IMR-90 (cell line): ENCODE measurements around the gene EIF2B2. TPM values are rescaled to one million over a fixed set of nuclear protein-coding genes. Genes with fewer than 3 reads are reported as not detected.

ENCODE experiments used
- ATAC-seq: fragments of 200-7000 bp; cut with Tn5 transposase; 2 replicates; pipeline ENCODE4 v1.9.1; 2020; ENCODE audit warnings: low read depth, mild to moderate bottlenecking, moderate library complexity
- BruUV-seq: library from RNA; stranded (reverse); fragments of 400-500 nt; replicated peaks from 2 replicates; lab custom pipeline; 2021; lab: Mats Ljungman, UMichigan
- CTCF ChIA-PET: fragments of 300-600 bp; formaldehyde crosslinking; extraction: SDS; loops from one replicate; lab custom pipeline; 2021; ENCODE audit warnings: antibody characterized with exemption; lab: Yijun Ruan, JAX
- POLR2A ChIA-PET: fragments of 300-600 bp; sonication (Branson Sonifier 250); formaldehyde crosslinking; loops from one replicate; lab custom pipeline; 2022; ENCODE audit warnings: antibody characterized with exemption; ENCODE audit not compliant: unreplicated experiment; lab: Charles Lee
- DNase-seq: peaks from one replicate; pipeline ENCODE4 v3.0.0; 2013
- H2AFZ ChIP-seq: replicated peaks from 2 replicates; pipeline ENCODE3; 2013; ENCODE audit warnings: low read length, mild to moderate bottlenecking; ENCODE audit not compliant: poor library complexity
- H2AK5ac ChIP-seq: 2 replicates; pipeline ENCODE4 v1.6.1; 2013; ENCODE audit warnings: low read depth, low read length, inconsistent platforms
- H2AK9ac ChIP-seq: replicated peaks from 2 replicates; pipeline ENCODE3; 2013; ENCODE audit warnings: mild to moderate bottlenecking, low read depth, low read length, moderate library complexity; ENCODE audit not compliant: poor library complexity
- H2BK120ac ChIP-seq: 2 replicates; pipeline ENCODE4 v1.6.1; 2013; ENCODE audit warnings: low read depth, low read length, inconsistent platforms
- H2BK15ac ChIP-seq: 3 replicates; pipeline ENCODE4 v1.6.1; 2013; ENCODE audit warnings: low read depth, low read length, inconsistent platforms
- H2BK20ac ChIP-seq: 2 replicates; pipeline ENCODE4 v1.6.1; 2013; ENCODE audit warnings: low read depth, mild to moderate bottlenecking, inconsistent platforms, low read length, moderate library complexity
- H2BK5ac ChIP-seq: 2 replicates; pipeline ENCODE4 v1.6.1; 2013; ENCODE audit warnings: mild to moderate bottlenecking, low read depth, low read length, inconsistent platforms; ENCODE audit not compliant: poor library complexity, severe bottlenecking
- H3K14ac ChIP-seq: replicated peaks from 2 replicates; pipeline ENCODE4 v1.6.1; 2013; ENCODE audit warnings: low read depth, low read length, inconsistent platforms
- H3K18ac ChIP-seq: 2 replicates; pipeline ENCODE4 v1.6.1; 2013; ENCODE audit warnings: low read depth, low read length, control low read depth
- H3K23ac ChIP-seq: 2 replicates; pipeline ENCODE4 v1.6.1; 2013; ENCODE audit warnings: low read depth, low read length, inconsistent platforms
- H3K27ac ChIP-seq: 2 replicates; pipeline ENCODE4 v1.5.1; 2013; ENCODE audit warnings: mild to moderate bottlenecking, control low read depth, low read length; ENCODE audit not compliant: insufficient read depth
- H3K27me3 ChIP-seq: 2 replicates; pipeline ENCODE4 v1.6.1; 2013; ENCODE audit warnings: low read length; ENCODE audit not compliant: control insufficient read depth, insufficient read depth
- H3K36me3 ChIP-seq: 2 replicates; pipeline ENCODE4 v1.6.1; 2013; ENCODE audit warnings: low read length, mixed read lengths; ENCODE audit not compliant: control insufficient read depth, insufficient read depth
- H3K4ac ChIP-seq: 2 replicates; pipeline ENCODE4 v1.6.1; 2013; ENCODE audit warnings: low read depth, low read length, inconsistent platforms
- H3K4me1 ChIP-seq: 2 replicates; pipeline ENCODE4 v1.6.1; 2013; ENCODE audit warnings: low read length, mixed read lengths; ENCODE audit not compliant: control insufficient read depth, insufficient read depth
- H3K4me2 ChIP-seq: 2 replicates; pipeline ENCODE4 v1.6.1; 2013; ENCODE audit warnings: low read depth, mild to moderate bottlenecking, control low read depth, low read length, moderate library complexity
- H3K4me3 ChIP-seq: 2 replicates; pipeline ENCODE4 v1.5.1; 2013; ENCODE audit warnings: low read depth, mild to moderate bottlenecking, control low read depth, low read length, moderate library complexity; ENCODE audit not compliant: insufficient read depth
- H3K56ac ChIP-seq: 2 replicates; pipeline ENCODE4 v1.6.1; 2013; ENCODE audit warnings: low read length, inconsistent platforms; ENCODE audit not compliant: insufficient read depth; ENCODE audit errors: extremely low read depth
- H3K79me1 ChIP-seq, 2 experiments: 2 replicates each; pipeline ENCODE4 v1.6.1; 2013; ENCODE audit warnings: low read length in 2 of 2, inconsistent platforms in 1 of 2, low read depth in 1 of 2
- H3K9ac ChIP-seq: 2 replicates; pipeline ENCODE4 v1.6.1; 2013; ENCODE audit warnings: low read depth, low read length, control low read depth
- H3K9me1 ChIP-seq: 2 replicates; pipeline ENCODE4 v1.6.1; 2013; ENCODE audit warnings: low read length, inconsistent platforms; ENCODE audit not compliant: insufficient read depth
- H3K9me3 ChIP-seq: 2 replicates; pipeline ENCODE4 v1.6.1; 2013; ENCODE audit warnings: low read length; ENCODE audit not compliant: control insufficient read depth, insufficient read depth
- H4K20me1 ChIP-seq: 2 replicates; pipeline ENCODE4 v1.6.1; 2013; ENCODE audit warnings: low read length, inconsistent platforms; ENCODE audit not compliant: insufficient read depth
- H4K5ac ChIP-seq: 2 replicates; pipeline ENCODE4 v1.6.1; 2013; ENCODE audit warnings: mild to moderate bottlenecking, low read depth, low read length, control low read depth
- H4K8ac ChIP-seq, 2 experiments: 2 replicates each; pipeline ENCODE4 v1.6.1; 2013; ENCODE audit warnings: low read depth in 2 of 2, low read length in 2 of 2, control low read depth in 1 of 2, inconsistent platforms in 1 of 2
- H4K91ac ChIP-seq: 2 replicates; pipeline ENCODE4 v1.6.1; 2013; ENCODE audit warnings: low read depth, low read length, inconsistent platforms; ENCODE audit not compliant: insufficient read depth
- BHLHE40 ChIP-seq: fragments of 150-350 bp; IDR thresholded peaks from 2 replicates; pipeline ENCODE4 v1.6.1; 2016; ENCODE audit warnings: mild to moderate bottlenecking, low read depth, low read length
- CEBPB ChIP-seq: IDR thresholded peaks from 2 replicates; pipeline ENCODE4 v1.6.1; 2012; ENCODE audit warnings: low read depth, low read length, improper control_type of control experiment
- CHD1 ChIP-seq: IDR thresholded peaks from 2 replicates; pipeline ENCODE4 v1.6.1; 2012; ENCODE audit warnings: low read depth, low read length, improper control_type of control experiment
- FOS ChIP-seq: fragments of 150-350 bp; IDR thresholded peaks from 2 replicates; pipeline ENCODE4 v1.6.1; 2016; ENCODE audit warnings: low read depth, low read length
- MAFK ChIP-seq: IDR thresholded peaks from 2 replicates; pipeline ENCODE4 v1.6.1; 2012; ENCODE audit warnings: low read depth, low read length, improper control_type of control experiment
- POLR2A ChIP-seq: IDR thresholded peaks from 2 replicates; pipeline ENCODE4 v1.6.1; 2012; ENCODE audit warnings: mild to moderate bottlenecking, low read depth, low read length
- RCOR1 ChIP-seq: IDR thresholded peaks from 2 replicates; pipeline ENCODE4 v1.6.1; 2012; ENCODE audit warnings: mild to moderate bottlenecking, low read length, improper control_type of control experiment; ENCODE audit not compliant: insufficient replicate concordance
- WGBS, 2 experiments: methylation state at CpG; one replicate each; pipeline versions ENCODE4 v1.1.5 to v1.1.7; 2013; ENCODE audit warnings: missing lambda C conversion rate in 2 of 2; ENCODE audit not compliant: insufficient read length in 1 of 2; ENCODE audit errors: extremely low coverage in 2 of 2; 5-methylcytosine and 5-hydroxymethylcytosine counted together
- dilution Hi-C: fragments of 300-500 bp; cut with HindIII; formaldehyde crosslinking; loops from one replicate; pipeline ENCODE4 v1.14.3; 2018; ENCODE audit warnings: low sequenced_read_pairs; ENCODE audit not compliant: unreplicated experiment
- in situ Hi-C: fragments of 300-500 bp; cut with MboI; formaldehyde crosslinking; loops from 3 replicates; pipeline ENCODE4 v1.14.3; 2019; ENCODE audit warnings: low sequenced_read_pairs, inconsistent platforms, mixed read lengths
- intact Hi-C: fragments of 100-400 bp; cut with micrococcal nuclease; formaldehyde crosslinking; loops from 2 replicates; pipeline ENCODE4 v1.10.0; 2022
- polyA plus RNA-seq, 3 experiments: library from polyadenylated mRNA; depleted of rRNA; stranded (reverse); fragments of >200 nt; gene quantifications; 2 replicates each; pipeline ENCODE4 v1.2.3, GENCODE V29; 2012; ENCODE audit warnings: low replicate concordance in 1 of 3
- total RNA-seq: library from RNA; depleted of rRNA; stranded (reverse); fragments of >200 nt; gene quantifications from 2 replicates; pipeline ENCODE4 v1.2.3, GENCODE V29; 2012
- TF ChIP-seq, protein P1 (sequence below): fragments of 150-350 bp; IDR thresholded peaks from 2 replicates; pipeline ENCODE4 v1.6.1; 2016; ENCODE audit warnings: low read depth, mild to moderate bottlenecking, low read length, moderate library complexity, borderline replicate concordance
- TF ChIP-seq, protein P2 (sequence below): conservative IDR thresholded peaks from 2 replicates; pipeline ENCODE4 v1.5.1; 2012; ENCODE audit warnings: mild to moderate bottlenecking, low read depth, low read length, improper control_type of control experiment

The EIF2B2 gene
- total and polyA plus RNA-seq, 2 of the 4 experiments (the other 2 are of a cell fraction) = 63.6 to 70.1 TPM

DNA sequence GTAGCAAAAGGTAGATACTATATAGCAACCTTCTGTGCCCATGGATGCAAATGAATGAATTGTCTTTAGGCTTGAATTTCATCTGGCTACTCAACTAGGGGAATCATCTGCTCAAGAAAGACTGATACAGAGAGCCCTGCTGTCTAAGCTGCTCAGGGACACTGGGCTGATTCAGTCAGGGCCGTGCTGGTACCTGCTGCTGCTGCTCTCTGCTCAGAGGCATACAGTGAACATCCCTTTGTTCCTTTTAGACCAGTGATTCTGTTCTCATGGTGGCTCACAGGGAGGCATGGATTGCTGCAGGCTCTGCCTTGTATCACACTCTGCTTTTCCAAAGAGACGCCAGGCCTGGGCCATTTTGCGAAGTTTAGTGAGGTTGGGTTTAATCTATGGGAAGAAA, 14.1 kb downstream of the EIF2B2 start:
- Histone ChIP-seq H4K20me1 (no peaks in the 10 kb centered on the region), H2BK20ac (no peak overlapping the region), H2AK5ac (no peak overlapping the region), H3K36me3 (peaks cover 18% of the 10 kb centered on the region), H4K91ac (no peak overlapping the region), H3K27ac (no peak overlapping the region), H2BK5ac (no peak overlapping the region), H3K4me2 (no peak overlapping the region), H3K79me1 (peaks cover 4 to 7% of the 10 kb centered on the region in 2 experiments; a peak in 2 of 4 replicates), H3K27me3 (no peaks in the 10 kb centered on the region), H3K9ac (no peak overlapping the region), H4K8ac (no peak overlapping the region), H4K5ac (no peak overlapping the region), H2BK120ac (no peak overlapping the region), H3K9me1 (no peaks in the 10 kb centered on the region; the same call in none of the 2 replicates), H3K23ac (no peak overlapping the region), H3K4ac (no peak overlapping the region), H3K56ac (no peak overlapping the region), H2AFZ (no peak overlapping the region), H3K4me3 (no peak overlapping the region), H2BK15ac (no peak overlapping the region), H3K9me3 (no peaks in the 10 kb centered on the region), H3K18ac (no peak overlapping the region), H3K14ac (no peak overlapping the region), H2AK9ac (no peak overlapping the region), H3K4me1 (no peaks in the 10 kb centered on the region; the same call in 1 of the 2 replicates)
- ChIA-PET CTCF (no interaction called here), POLR2A (no interaction called here)
- no TSS peak for BruUV-seq
- in situ Hi-C loops = no loop called here
- DNase-seq (no peak), ATAC-seq (no peak)
- dilution Hi-C loops = no loop called here
- intact Hi-C loops = no loop called here
- TF ChIP-seq, protein P1, sequence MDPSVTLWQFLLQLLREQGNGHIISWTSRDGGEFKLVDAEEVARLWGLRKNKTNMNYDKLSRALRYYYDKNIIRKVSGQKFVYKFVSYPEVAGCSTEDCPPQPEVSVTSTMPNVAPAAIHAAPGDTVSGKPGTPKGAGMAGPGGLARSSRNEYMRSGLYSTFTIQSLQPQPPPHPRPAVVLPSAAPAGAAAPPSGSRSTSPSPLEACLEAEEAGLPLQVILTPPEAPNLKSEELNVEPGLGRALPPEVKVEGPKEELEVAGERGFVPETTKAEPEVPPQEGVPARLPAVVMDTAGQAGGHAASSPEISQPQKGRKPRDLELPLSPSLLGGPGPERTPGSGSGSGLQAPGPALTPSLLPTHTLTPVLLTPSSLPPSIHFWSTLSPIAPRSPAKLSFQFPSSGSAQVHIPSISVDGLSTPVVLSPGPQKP = no peak
- TF ChIP-seq POLR2A (no peak), FOS (no peak), CEBPB (no peak), MAFK (no peak), RCOR1 (no peak), CHD1 (no peak), BHLHE40 (no peak)
- TF ChIP-seq, protein P2, sequence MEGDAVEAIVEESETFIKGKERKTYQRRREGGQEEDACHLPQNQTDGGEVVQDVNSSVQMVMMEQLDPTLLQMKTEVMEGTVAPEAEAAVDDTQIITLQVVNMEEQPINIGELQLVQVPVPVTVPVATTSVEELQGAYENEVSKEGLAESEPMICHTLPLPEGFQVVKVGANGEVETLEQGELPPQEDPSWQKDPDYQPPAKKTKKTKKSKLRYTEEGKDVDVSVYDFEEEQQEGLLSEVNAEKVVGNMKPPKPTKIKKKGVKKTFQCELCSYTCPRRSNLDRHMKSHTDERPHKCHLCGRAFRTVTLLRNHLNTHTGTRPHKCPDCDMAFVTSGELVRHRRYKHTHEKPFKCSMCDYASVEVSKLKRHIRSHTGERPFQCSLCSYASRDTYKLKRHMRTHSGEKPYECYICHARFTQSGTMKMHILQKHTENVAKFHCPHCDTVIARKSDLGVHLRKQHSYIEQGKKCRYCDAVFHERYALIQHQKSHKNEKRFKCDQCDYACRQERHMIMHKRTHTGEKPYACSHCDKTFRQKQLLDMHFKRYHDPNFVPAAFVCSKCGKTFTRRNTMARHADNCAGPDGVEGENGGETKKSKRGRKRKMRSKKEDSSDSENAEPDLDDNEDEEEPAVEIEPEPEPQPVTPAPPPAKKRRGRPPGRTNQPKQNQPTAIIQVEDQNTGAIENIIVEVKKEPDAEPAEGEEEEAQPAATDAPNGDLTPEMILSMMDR = no peak
- 100% methylated on average over 1 of the region's 3 CpGs; no CpG with 5 or more reads in 1 of the 2 experiments for WGBS, 2 experiments
